GM18508 (cell line): ENCODE results near the gene MRPL44.
"Not testable (repeated sequence)": the region's sequence is repeated elsewhere in the genome, so short reads cannot be mapped to it uniquely, and the experiment has no call there.

Experiments used
- ATAC-seq: cut with Tn5 transposase; IDR thresholded peaks from one replicate; pipeline ENCODE4 v1.9.1; 2021; ENCODE audit warnings: moderate number of reproducible peaks; ENCODE audit not compliant: insufficient read depth, unreplicated experiment

The MRPL44 gene

GRCh38 chr2:223935459-223936125 lies 21.7 kb upstream of the MRPL44 start:
- ATAC-seq, result no peak

GRCh38 chr2:223936862-223937326 lies 20.4 kb upstream of the MRPL44 start:
- ATAC-seq, result no peak

- no peak for ATAC-seq
These were observed 19.7 kb upstream of the MRPL44 start for GRCh38 chr2:223937535-223937934.

- ATAC-seq, result not testable (repeated sequence)
These were observed 17.8 kb upstream of the MRPL44 start for GRCh38 chr2:223939438-223939837.

- ATAC-seq, result peak; percentile 53
These were observed 15.5 kb upstream of the MRPL44 start for GRCh38 chr2:223941579-223942277.

GRCh38 chr2:223943135-223943534 lies 14.1 kb upstream of the MRPL44 start:
- ATAC-seq, result no peak

- no peak for ATAC-seq
These were observed 13.7 kb upstream of the MRPL44 start for GRCh38 chr2:223943561-223944008.

GRCh38 chr2:223944166-223944702 lies 13.0 kb upstream of the MRPL44 start:
- no peak for ATAC-seq

GRCh38 chr2:223944703-223945531 lies 12.3 kb upstream of the MRPL44 start, which contains the start of gene WDFY1:
TSS of gene WDFY1 (minus strand) at chr2:223945335. CDS start at chr2:223945284, 51 bp downstream.
- ATAC-seq, result peak; percentile 37

GRCh38 chr2:223945755-223946154 lies 11.5 kb upstream of the MRPL44 start:
- ATAC-seq, result no peak

- no peak for ATAC-seq
These were observed 9.5 kb upstream of the MRPL44 start for GRCh38 chr2:223947711-223948205.

- no peak for ATAC-seq
These were observed 7.9 kb upstream of the MRPL44 start for GRCh38 chr2:223949241-223949840.

GRCh38 chr2:223950448-223951347 lies 6.6 kb upstream of the MRPL44 start:
- no peak for ATAC-seq

GRCh38 chr2:223952280-223952968 lies 4.8 kb upstream of the MRPL44 start:
- no peak for ATAC-seq

GRCh38 chr2:223954401-223954800 lies 2.9 kb upstream of the MRPL44 start:
- no peak for ATAC-seq

GRCh38 chr2:223956300-223956699 lies 963 bp upstream of the MRPL44 start:
- no peak for ATAC-seq

- no peak for ATAC-seq
These were observed 2.4 kb downstream of the MRPL44 start for GRCh38 chr2:223959688-223960087.

GRCh38 chr2:223967981-223968380 lies 10.7 kb downstream of the MRPL44 start:
- no peak for ATAC-seq
